ENCODE measurements around the gene YWHAH. TPM values are rescaled to one million over a fixed set of nuclear protein-coding genes. Genes with fewer than 3 reads are reported as not detected.

YWHAH gene
- total and polyA plus RNA-seq, 3 experiments from 2014 or later, result 113 to 198 (median 185) TPM

- no peaks in the 10 kb centered on the region for H3K9me3 Mint-ChIP-seq
- Histone ChIP-seq H3K4me1 (ENCODE audit: insufficient read depth, low read length) (no peaks in the 10 kb centered on the region), H3K27me3 (ENCODE audit: insufficient read depth, low read length, poor library complexity, severe bottlenecking) (no peaks in the 10 kb centered on the region), H3K27ac (ENCODE audit: low read depth, low read length) (no peak overlapping the region), H3K4me3 (ENCODE audit: low read length) (no peak overlapping the region), H3K36me3 (ENCODE audit: insufficient read depth, low read length) (no peaks in the 10 kb centered on the region), H3K9me3 (ENCODE audit: low read length) (no peaks in the 10 kb centered on the region)
- POLR2A ChIA-PET, result no interaction called here
- CTCF ChIA-PET, result no interaction called here
- no peaks in the 10 kb centered on the region for H3K36me3 Mint-ChIP-seq
- peak overlapping the region in 1 of 8 donors; percentile 79 for H3K27ac Mint-ChIP-seq
- H3K27me3 Mint-ChIP-seq, result no peaks in the 10 kb centered on the region
- no peak for DNase-seq
- no peaks in the 10 kb centered on the region for H3K4me1 Mint-ChIP-seq
- no peak overlapping the region for H3K4me3 Mint-ChIP-seq
Observed at GRCh38 chr22:31937341-31937740, 7.0 kb upstream of the YWHAH start.

DNA sequence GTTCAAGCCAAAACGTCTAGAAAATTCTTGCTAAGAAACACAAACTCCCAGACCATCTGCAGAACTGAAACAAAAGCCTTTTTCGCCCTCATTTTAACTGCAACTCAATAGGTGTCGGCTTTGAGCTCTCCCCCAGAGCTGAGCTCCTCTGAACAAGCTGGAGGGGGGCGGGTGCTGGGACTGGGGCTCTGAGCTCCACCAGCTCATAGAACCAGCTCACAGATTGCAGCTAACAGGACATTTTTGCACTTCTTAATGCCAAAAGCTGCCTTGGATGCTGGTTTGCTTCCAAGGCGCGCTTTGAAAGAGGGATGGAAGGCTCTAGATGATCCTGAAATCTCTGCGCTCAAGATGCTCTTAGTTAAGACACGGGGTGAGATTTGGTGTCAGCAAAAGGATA, 6.0 kb upstream of the YWHAH start:
- Mint-ChIP-seq H3K9me3 (no peaks in the 10 kb centered on the region), H3K4me3 (peak overlapping the region in 1 of 7 donors; percentile 30), H3K36me3 (no peaks in the 10 kb centered on the region), H3K27me3 (no peaks in the 10 kb centered on the region), H3K4me1 (peaks cover 0 to 4% (median 1%) of the 10 kb centered on the region in 3 donors), H3K27ac (no peak overlapping the region)
- ChIA-PET POLR2A (no interaction called here), CTCF (no interaction called here)
- Histone ChIP-seq H3K36me3 (ENCODE audit: insufficient read depth, low read length) (no peaks in the 10 kb centered on the region), H3K4me1 (ENCODE audit: insufficient read depth, low read length) (peaks cover 2% of the 10 kb centered on the region), H3K9me3 (ENCODE audit: low read length) (no peaks in the 10 kb centered on the region), H3K4me3 (ENCODE audit: low read length) (no peak overlapping the region), H3K27me3 (ENCODE audit: insufficient read depth, low read length, poor library complexity, severe bottlenecking) (no peaks in the 10 kb centered on the region), H3K27ac (ENCODE audit: low read depth, low read length) (no peak overlapping the region)
- DNase-seq, result no peak

DNA sequence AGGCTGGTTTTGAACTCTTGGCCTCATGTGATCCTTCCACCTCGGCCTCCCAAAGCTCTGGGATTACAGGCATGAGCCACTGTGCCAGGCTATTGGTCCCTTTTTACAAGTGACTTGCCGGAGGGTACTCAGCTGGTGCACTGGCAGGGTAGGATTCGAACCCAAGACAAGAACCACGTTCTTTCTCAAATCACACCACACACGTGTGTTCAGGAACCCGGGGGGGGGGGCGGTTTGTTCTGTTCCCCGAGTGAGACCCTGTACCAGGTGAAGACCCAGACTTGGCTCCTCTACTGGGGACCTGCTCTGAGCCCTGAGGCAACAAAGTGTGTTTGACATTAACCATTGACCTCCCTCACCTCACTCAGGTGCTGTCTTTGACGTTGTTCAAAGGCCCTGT, 3.8 kb upstream of the YWHAH start:
- Histone ChIP-seq H3K4me1 (ENCODE audit: insufficient read depth, low read length) (peaks cover 12% of the 10 kb centered on the region), H3K36me3 (ENCODE audit: insufficient read depth, low read length) (no peaks in the 10 kb centered on the region), H3K4me3 (ENCODE audit: low read length) (no peak overlapping the region), H3K27me3 (ENCODE audit: insufficient read depth, low read length, poor library complexity, severe bottlenecking) (no peaks in the 10 kb centered on the region), H3K9me3 (ENCODE audit: low read length) (no peaks in the 10 kb centered on the region), H3K27ac (ENCODE audit: low read depth, low read length) (no peak overlapping the region)
- Mint-ChIP-seq H3K4me3 (no peak overlapping the region), H3K27me3 (no peaks in the 10 kb centered on the region), H3K27ac (peak overlapping the region in 1 of 8 donors; percentile 53), H3K9me3 (no peaks in the 10 kb centered on the region), H3K4me1 (peaks cover 4 to 6% (median 4%) of the 10 kb centered on the region in 3 donors), H3K36me3 (peaks cover 0 to 2% (median 0%) of the 10 kb centered on the region in 3 donors)
- ChIA-PET POLR2A (no interaction called here), CTCF (interaction anchor here (1.2 kb wide), 1 partner anchor 275 kb away, joined by 3 read pairs; no protein-coding TSS in a partner anchor)
- DNase-seq, result no peak

DNA sequence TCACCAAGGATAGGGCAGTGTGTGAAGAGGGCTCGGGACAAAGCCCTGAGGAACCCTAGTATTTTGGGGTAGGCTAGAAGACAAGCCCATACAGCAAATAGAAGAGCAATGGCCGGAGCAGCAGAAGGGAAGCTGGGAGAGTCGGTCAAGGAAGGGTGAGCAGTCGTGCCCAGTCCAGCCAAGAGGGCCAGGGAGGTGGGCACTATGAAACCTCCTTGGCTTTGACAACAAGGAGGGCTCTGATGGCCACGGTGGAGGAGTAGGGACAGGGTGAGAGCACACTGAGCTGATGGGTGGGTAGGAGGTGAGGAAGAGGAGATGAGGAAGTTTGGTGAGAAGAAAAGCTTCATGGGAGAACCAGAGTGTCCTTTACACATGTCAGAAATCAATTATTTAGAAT, 2.2 kb upstream of the YWHAH start:
- Mint-ChIP-seq H3K9me3 (no peaks in the 10 kb centered on the region), H3K4me1 (peaks cover 6 to 8% (median 7%) of the 10 kb centered on the region in 3 donors), H3K27ac (peak overlapping the region in 6 of 8 donors; percentile 48 to 88 (median 72)), H3K4me3 (peak overlapping the region in 5 of 7 donors; percentile 2 to 89 (median 24)), H3K36me3 (peaks cover 0 to 2% (median 0%) of the 10 kb centered on the region in 3 donors), H3K27me3 (no peaks in the 10 kb centered on the region)
- POLR2A ChIA-PET, result no interaction called here
- peaks cover 24% of the 10 kb centered on the region for H3K4me1 ChIP-seq (ENCODE audit: insufficient read depth, low read length)
- no peak overlapping the region for H3K27ac ChIP-seq (ENCODE audit: low read depth, low read length)
- no peak overlapping the region for H3K4me3 ChIP-seq (ENCODE audit: low read length)
- H3K27me3 ChIP-seq (ENCODE audit: insufficient read depth, low read length, poor library complexity, severe bottlenecking), result no peaks in the 10 kb centered on the region
- no peak for DNase-seq
- H3K36me3 ChIP-seq (ENCODE audit: insufficient read depth, low read length), result no peaks in the 10 kb centered on the region
- H3K9me3 ChIP-seq (ENCODE audit: low read length), result no peaks in the 10 kb centered on the region
- CTCF ChIA-PET, result interaction anchor here (1.2 kb wide), 1 partner anchor 28 kb away, joined by 4 read pairs; no protein-coding TSS in a partner anchor

DNA sequence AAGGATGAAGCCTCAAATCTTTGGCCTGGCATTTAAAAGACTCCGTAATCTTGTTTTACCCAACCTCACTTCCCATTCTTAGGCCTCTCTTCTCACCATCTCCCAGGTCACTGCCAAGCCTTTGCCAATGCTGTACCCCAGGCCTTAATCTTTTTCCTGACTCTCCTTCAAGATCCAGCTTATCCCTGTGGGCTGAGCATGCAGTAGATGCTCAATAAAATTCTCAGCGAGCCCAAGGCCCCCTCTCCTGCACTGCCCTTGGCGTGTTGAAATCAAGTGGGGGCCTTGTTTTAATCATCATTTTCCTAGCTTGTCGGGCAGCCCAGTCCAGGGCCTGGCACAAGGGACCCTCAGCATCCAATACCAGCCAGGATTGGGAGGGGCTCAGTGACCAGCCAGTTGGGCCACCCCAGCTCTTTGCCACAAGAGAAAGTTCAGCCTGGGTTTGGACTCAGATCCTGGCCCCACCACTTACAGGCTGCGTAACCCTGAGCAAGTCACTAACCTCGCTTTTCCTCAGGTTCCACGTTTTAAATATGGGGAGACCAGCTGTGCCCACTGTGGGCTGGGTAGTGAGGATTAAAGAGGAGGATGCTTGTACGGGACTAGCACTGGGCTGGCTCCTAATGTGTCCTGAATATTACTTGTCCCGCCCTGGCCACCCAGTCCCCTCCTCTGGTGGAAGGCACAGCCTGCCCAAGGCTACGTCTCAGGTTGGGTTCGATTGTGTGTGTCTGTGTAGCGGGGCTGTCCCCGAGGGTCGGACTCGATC, 943 bp upstream of the YWHAH start:
- POLR2A ChIA-PET, result interaction anchor here (0.5 kb wide), 1 partner anchor 29 kb away, joined by 5 read pairs; no protein-coding TSS in a partner anchor
- Histone ChIP-seq H3K27me3 (ENCODE audit: insufficient read depth, low read length, poor library complexity, severe bottlenecking) (no peaks in the 10 kb centered on the region), H3K4me3 (ENCODE audit: low read length) (peak overlapping the region; percentile 66), H3K4me1 (ENCODE audit: insufficient read depth, low read length) (peaks cover 24% of the 10 kb centered on the region), H3K36me3 (ENCODE audit: insufficient read depth, low read length) (no peaks in the 10 kb centered on the region), H3K9me3 (ENCODE audit: low read length) (no peaks in the 10 kb centered on the region), H3K27ac (ENCODE audit: low read depth, low read length) (peak overlapping the region; percentile 89)
- Mint-ChIP-seq H3K4me1 (peaks cover 11 to 13% (median 13%) of the 10 kb centered on the region in 3 donors), H3K4me3 (peak overlapping the region in 5 of 7 donors; percentile 89 to 96 (median 95)), H3K36me3 (peaks cover 0 to 13% (median 0%) of the 10 kb centered on the region in 3 donors), H3K9me3 (no peaks in the 10 kb centered on the region), H3K27me3 (no peaks in the 10 kb centered on the region), H3K27ac (peak overlapping the region; percentile 76 to 95 (median 81))
- no peak for DNase-seq
- CTCF ChIA-PET, result interaction anchor here (1.1 kb wide), 1 partner anchor 27 kb away, joined by 3 read pairs; no protein-coding TSS in a partner anchor

- POLR2A ChIA-PET, result interaction anchor here (1.8 to 3.9 kb wide), 2 partner anchors 268 to 283 kb away, joined by 4 to 16 read pairs; partner anchors contain the start of gene PISD
- Mint-ChIP-seq H3K27ac (peak overlapping the region in 2 of 8 donors; percentile 29 to 82), H3K4me3 (peak overlapping the region in 3 of 7 donors; percentile 52 to 76 (median 65)), H3K27me3 (no peaks in the 10 kb centered on the region), H3K36me3 (peaks cover 0 to 23% (median 3%) of the 10 kb centered on the region in 3 donors), H3K4me1 (peaks cover 11 to 13% (median 13%) of the 10 kb centered on the region in 3 donors), H3K9me3 (no peaks in the 10 kb centered on the region)
- CTCF ChIA-PET, result interaction anchor here (1.4 to 2.1 kb wide), 5 partner anchors 12 to 281 kb away, joined by 3 to 9 read pairs (median 5); partner anchors contain the start of gene DEPDC5
- Histone ChIP-seq H3K27me3 (ENCODE audit: insufficient read depth, low read length, poor library complexity, severe bottlenecking) (no peaks in the 10 kb centered on the region), H3K4me3 (ENCODE audit: low read length) (peak overlapping the region; percentile 69), H3K36me3 (ENCODE audit: insufficient read depth, low read length) (no peaks in the 10 kb centered on the region), H3K9me3 (ENCODE audit: low read length) (no peaks in the 10 kb centered on the region), H3K4me1 (ENCODE audit: insufficient read depth, low read length) (peaks cover 24% of the 10 kb centered on the region), H3K27ac (ENCODE audit: low read depth, low read length) (peak overlapping the region; percentile 89)
- peak in 4 of 5 donors; percentile 28 to 70 (median 43) for DNase-seq
Observed at GRCh38 chr22:31944700-31945442, 536 bp downstream of the YWHAH start.

DNA sequence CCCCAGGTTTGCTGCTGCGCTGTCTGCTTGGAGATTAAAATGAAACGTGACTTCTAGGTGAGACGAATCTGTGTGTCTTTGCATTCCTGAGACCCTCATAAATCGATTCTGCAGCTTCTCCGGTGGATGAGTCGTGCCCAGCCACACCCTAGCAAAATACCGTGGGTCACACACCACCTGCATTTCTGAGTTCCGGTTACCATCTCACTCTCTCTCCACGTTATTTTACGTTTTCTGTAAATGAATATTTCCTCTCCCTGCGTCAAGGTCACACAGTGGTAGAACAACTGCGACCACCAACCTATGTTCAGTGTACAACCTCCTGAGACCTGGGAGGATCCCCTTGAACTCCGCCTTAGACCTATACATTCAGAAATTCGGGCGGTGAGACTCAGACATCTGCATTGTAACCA, 1.1 kb downstream of the YWHAH start:
- POLR2A ChIA-PET, result interaction anchor here (1.8 to 3.9 kb wide), 2 partner anchors 268 to 284 kb away, joined by 4 to 16 read pairs; partner anchors contain the start of gene PISD
- H3K4me1 Mint-ChIP-seq, result peaks cover 11 to 16% (median 16%) of the 10 kb centered on the region in 3 donors
- H3K4me3 Mint-ChIP-seq, result no peak overlapping the region
- DNase-seq, result peak in 2 of 5 donors; percentile 14 to 22
- Histone ChIP-seq H3K4me3 (ENCODE audit: low read length) (peak overlapping the region; percentile 69), H3K36me3 (ENCODE audit: insufficient read depth, low read length) (peaks cover 4% of the 10 kb centered on the region), H3K27ac (ENCODE audit: low read depth, low read length) (peak overlapping the region; percentile 89), H3K27me3 (ENCODE audit: insufficient read depth, low read length, poor library complexity, severe bottlenecking) (no peaks in the 10 kb centered on the region), H3K4me1 (ENCODE audit: insufficient read depth, low read length) (peaks cover 24% of the 10 kb centered on the region), H3K9me3 (ENCODE audit: low read length) (no peaks in the 10 kb centered on the region)
- H3K27ac Mint-ChIP-seq, result no peak overlapping the region
- H3K27me3 Mint-ChIP-seq, result no peaks in the 10 kb centered on the region
- CTCF ChIA-PET, result interaction anchor here (1.4 to 2.1 kb wide), 5 partner anchors 11 to 281 kb away, joined by 3 to 9 read pairs (median 5); partner anchors contain the start of gene DEPDC5
- H3K36me3 Mint-ChIP-seq, result peaks cover 0 to 28% (median 3%) of the 10 kb centered on the region in 3 donors
- H3K9me3 Mint-ChIP-seq, result no peaks in the 10 kb centered on the region

Data from CD8-positive, alpha-beta memory T cell (primary cell).